OCI-LY3 (cell line): Measurements from ENCODE around the gene HIPK1.

ENCODE experiments used
- H2AFZ ChIP-seq: fragments of 200-600, 300-600 bp; shearing (Covaris generic); 2 replicates; pipeline ENCODE4 v1.6.0; 2014; ENCODE audit warnings: antibody characterized with exemption, low read depth, low read length
- H3K27ac ChIP-seq: fragments of 200-600, 300-600 bp; sonication (generic); 2 replicates; pipeline ENCODE4 v1.5.1; 2014; ENCODE audit warnings: mild to moderate bottlenecking, low read length, moderate library complexity, mixed read lengths
- H3K27me3 ChIP-seq: fragments of 200-600, 300-600 bp; sonication (generic); 2 replicates; pipeline ENCODE4 v1.6.1; 2014; ENCODE audit warnings: low read depth, low read length, mixed read lengths
- H3K36me3 ChIP-seq: fragments of 200-600, 300-600 bp; sonication (generic); replicated peaks from 2 replicates; pipeline ENCODE3; 2014; ENCODE audit warnings: low read depth, low read length, mixed read lengths
- H3K4me1 ChIP-seq: fragments of 300-600, 200-600 bp; sonication (generic); 2 replicates; pipeline ENCODE4 v1.6.1; 2014; ENCODE audit warnings: low read length, mixed read lengths
- H3K4me2 ChIP-seq: fragments of 200-600, 300-600 bp; sonication (generic); 2 replicates; pipeline ENCODE4 v1.6.1; 2014; ENCODE audit warnings: low read length, mixed read lengths
- H3K4me3 ChIP-seq: fragments of 300-600, 200-600 bp; sonication (generic); 2 replicates; pipeline ENCODE4 v1.5.1; 2014; ENCODE audit warnings: antibody characterized with exemption, mild to moderate bottlenecking, low read length, moderate library complexity
- H3K79me2 ChIP-seq: fragments of 300-600, 200-600 bp; shearing (Covaris generic); 2 replicates; pipeline ENCODE4 v1.6.1; 2014; ENCODE audit warnings: mild to moderate bottlenecking, low read length, mixed read lengths
- H3K9ac ChIP-seq: fragments of 300-600, 200-600 bp; shearing (Covaris generic); 2 replicates; pipeline ENCODE4 v1.6.0; 2014; ENCODE audit warnings: mild to moderate bottlenecking, low read length, moderate library complexity
- H3K9me3 ChIP-seq: fragments of 200-600, 300-600 bp; shearing (Covaris generic); 2 replicates; pipeline ENCODE4 v1.6.1; 2014; ENCODE audit warnings: low read length, mixed read lengths; ENCODE audit not compliant: insufficient read depth
- H4K20me1 ChIP-seq: fragments of 200-600, 300-600 bp; sonication (generic); 2 replicates; pipeline ENCODE4 v1.6.1; 2016; ENCODE audit warnings: low read length, mixed read lengths; ENCODE audit not compliant: insufficient read depth
- CTCF ChIP-seq: fragments of 200-600, 300-600 bp; sonication (generic); IDR thresholded peaks from 2 replicates; pipeline ENCODE4 v1.5.1; 2014; ENCODE audit warnings: antibody characterized with exemption, low read length, low read depth
- EZH2phosphoT487 ChIP-seq: fragments of 200-600 bp; shearing (Covaris generic); IDR thresholded peaks from 2 replicates; pipeline ENCODE4 v1.6.1; 2018; ENCODE audit warnings: antibody characterized with exemption, mixed run types, low read depth

HIPK1 gene

GRCh38 chr1:114022877-114023276, 93.8 kb downstream of the HIPK1 start:
- H2AFZ ChIP-seq: no peak overlapping the region
- H3K9ac ChIP-seq: no peak overlapping the region
- no peaks in the 10 kb centered on the region for H3K79me2 ChIP-seq
- H3K27me3 ChIP-seq: no peaks in the 10 kb centered on the region
- H4K20me1 ChIP-seq: no peaks in the 10 kb centered on the region
- H3K27ac ChIP-seq: no peak overlapping the region
- H3K4me3 ChIP-seq: no peak overlapping the region
- TF ChIP-seq CTCF (no peak), EZH2phosphoT487 (no peak)
- H3K36me3 ChIP-seq: no peaks in the 10 kb centered on the region
- no peak overlapping the region for H3K4me2 ChIP-seq
- no peaks in the 10 kb centered on the region for H3K4me1 ChIP-seq
- H3K9me3 ChIP-seq: no peaks in the 10 kb centered on the region

DNA sequence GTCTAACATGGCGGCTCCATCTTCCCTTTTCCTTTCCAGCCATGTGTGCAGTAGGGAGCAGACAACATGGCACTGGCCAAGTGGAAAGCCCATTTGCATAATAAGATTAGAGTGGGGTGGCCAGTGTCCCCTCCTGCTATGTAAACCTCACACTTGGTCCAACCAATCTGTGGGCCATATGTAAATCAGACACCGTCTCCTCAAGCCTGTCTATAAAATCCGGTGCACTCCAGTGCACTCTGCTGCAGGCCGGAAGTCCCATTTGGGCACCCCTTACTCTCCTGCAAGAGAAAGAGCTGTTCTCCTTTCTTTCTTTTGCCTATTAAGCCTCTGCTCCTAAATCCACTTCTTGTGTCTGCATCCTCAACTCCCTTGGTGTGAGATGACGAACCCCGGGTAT, 94.3 kb downstream of the HIPK1 start:
- Histone ChIP-seq H3K9ac (no peak overlapping the region), H3K27me3 (no peaks in the 10 kb centered on the region), H3K4me1 (no peaks in the 10 kb centered on the region), H2AFZ (no peak overlapping the region), H3K4me2 (no peak overlapping the region), H3K9me3 (no peaks in the 10 kb centered on the region), H3K27ac (no peak overlapping the region), H3K36me3 (no peaks in the 10 kb centered on the region), H3K79me2 (no peaks in the 10 kb centered on the region), H4K20me1 (no peaks in the 10 kb centered on the region), H3K4me3 (no peak overlapping the region)
- TF ChIP-seq CTCF (no peak), EZH2phosphoT487 (no peak)

DNA sequence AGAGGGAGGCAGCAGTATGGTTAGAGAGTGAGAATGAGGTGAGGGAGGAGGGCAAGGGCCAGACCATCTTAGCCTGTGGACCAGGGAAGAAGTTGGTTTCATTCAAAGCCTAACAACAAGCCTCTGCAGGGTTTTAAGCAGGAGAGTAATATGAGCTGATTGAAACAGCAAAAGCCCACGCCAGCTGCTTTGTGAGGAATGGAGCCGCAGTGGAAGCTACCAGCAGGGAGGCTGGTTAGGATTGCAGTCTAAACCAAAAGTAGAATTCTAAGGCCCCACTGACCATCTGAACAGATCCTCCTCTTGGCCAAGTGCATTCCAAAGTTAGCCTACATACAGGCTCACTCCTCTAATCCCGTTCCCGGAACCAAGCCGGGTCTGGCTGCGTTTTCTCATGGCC, 94.9 kb downstream of the HIPK1 start:
- Histone ChIP-seq H3K4me1 (no peaks in the 10 kb centered on the region), H3K4me3 (no peak overlapping the region), H3K79me2 (no peaks in the 10 kb centered on the region), H2AFZ (no peak overlapping the region), H3K36me3 (no peaks in the 10 kb centered on the region), H3K4me2 (no peak overlapping the region), H3K9me3 (no peaks in the 10 kb centered on the region), H3K27ac (no peak overlapping the region), H3K9ac (no peak overlapping the region), H3K27me3 (no peaks in the 10 kb centered on the region), H4K20me1 (no peaks in the 10 kb centered on the region)
- TF ChIP-seq EZH2phosphoT487: no peak

DNA sequence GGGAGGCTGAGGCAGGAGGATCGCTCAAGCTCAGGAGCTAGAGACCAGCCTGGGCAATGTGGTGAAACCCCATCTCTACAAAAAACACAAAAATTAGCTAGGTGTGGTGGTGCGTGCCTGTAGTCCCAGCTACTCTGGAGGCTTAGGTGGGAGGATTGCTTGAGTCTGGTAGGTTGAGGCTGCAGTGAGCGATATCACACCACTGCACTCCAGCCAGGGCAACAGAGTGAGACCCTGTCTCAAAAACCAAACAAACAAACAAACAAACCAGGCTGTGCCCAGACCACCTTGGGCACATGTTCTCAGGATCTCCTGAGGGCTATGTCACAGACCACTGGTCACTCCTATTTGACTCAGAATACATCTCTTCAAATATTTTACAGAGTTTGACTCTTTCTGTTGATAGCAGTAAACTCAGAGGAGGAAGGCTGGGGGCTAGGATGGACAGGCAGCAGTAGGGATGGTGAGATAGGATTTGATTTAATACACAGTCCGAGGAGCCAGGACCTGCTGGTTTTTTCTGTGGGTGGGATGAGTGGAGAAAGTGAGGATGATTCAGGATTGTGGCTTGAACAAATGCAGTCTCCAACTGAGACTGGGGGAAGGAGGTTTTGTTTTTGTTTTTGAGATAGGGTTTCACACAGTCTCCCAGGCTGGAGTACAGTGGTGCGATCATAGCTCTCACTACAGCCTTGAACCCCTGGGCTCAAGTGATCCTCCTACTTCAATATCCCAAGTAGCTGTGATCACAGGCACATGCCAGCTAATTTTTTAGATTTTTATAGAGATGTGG, 96.7 kb downstream of the HIPK1 start:
- Histone ChIP-seq H3K79me2 (no peaks in the 10 kb centered on the region), H3K4me2 (no peak overlapping the region), H3K9me3 (no peaks in the 10 kb centered on the region), H3K36me3 (no peaks in the 10 kb centered on the region), H3K4me1 (no peaks in the 10 kb centered on the region), H2AFZ (no peak overlapping the region), H3K9ac (no peak overlapping the region), H3K27ac (no peak overlapping the region), H3K4me3 (no peak overlapping the region), H4K20me1 (no peaks in the 10 kb centered on the region), H3K27me3 (no peaks in the 10 kb centered on the region)
- no peak for TF ChIP-seq EZH2phosphoT487
- no peak for TF ChIP-seq CTCF
